ENCODE data around the gene SHISA2. TPM values are rescaled to one million over a fixed set of nuclear protein-coding genes. Genes with fewer than 3 reads are reported as not detected.

SHISA2 gene
- 0.07 TPM in 1 of 2 replicates, not detected in the other for total RNA-seq

GRCh38 chr13:26051657-26052311, at the start of gene SHISA2:
TSS of gene SHISA2 (minus strand) at chr13:26052016. CDS start at chr13:26050975, 1,041 bp downstream.

Other genes with a start within 250 kb of the SHISA2 start
- gene RNF6, start 170.3 kb upstream of the SHISA2 start, total RNA-seq: 51.2 and 56.0 TPM in 2 replicates
- 18.8 and 19.7 TPM in 2 replicates for gene CDK8, start 202.1 kb upstream of the SHISA2 start, total RNA-seq

Measured in smooth muscle cell of the pulmonary artery (primary cell).